HG03025 (cell line): ENCODE measurements around the gene ATAD1.
"Not testable (repeated sequence)": the region's sequence is repeated elsewhere in the genome, so short reads cannot be mapped to it uniquely, and the experiment has no call there.

Experiments
- ATAC-seq: cut with Tn5 transposase; IDR thresholded peaks from one replicate; pipeline ENCODE4 v1.9.1; 2021; ENCODE audit warnings: mild to moderate bottlenecking, moderate library complexity; ENCODE audit not compliant: unreplicated experiment, low FRiP score

Gene ATAD1

DNA sequence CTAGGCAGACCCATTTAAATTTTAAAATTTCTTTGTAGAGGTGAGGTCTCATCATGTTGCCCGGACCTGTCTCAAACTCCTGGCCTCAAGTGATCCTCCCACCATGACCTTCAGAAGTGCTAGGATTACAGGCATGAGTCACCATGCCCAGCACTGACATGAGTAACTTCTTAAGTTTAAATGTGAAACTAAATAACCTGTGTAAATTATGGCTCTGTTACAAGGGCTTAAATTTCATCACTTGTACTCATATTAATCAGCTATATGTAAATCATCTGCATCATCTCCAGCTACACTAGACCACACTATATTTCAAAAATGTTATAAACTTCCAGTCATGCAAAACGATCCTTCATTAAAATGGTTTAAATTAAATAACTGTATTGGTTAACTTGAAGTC is 56.1 kb downstream of the ATAD1 start:
- no peak for ATAC-seq

DNA sequence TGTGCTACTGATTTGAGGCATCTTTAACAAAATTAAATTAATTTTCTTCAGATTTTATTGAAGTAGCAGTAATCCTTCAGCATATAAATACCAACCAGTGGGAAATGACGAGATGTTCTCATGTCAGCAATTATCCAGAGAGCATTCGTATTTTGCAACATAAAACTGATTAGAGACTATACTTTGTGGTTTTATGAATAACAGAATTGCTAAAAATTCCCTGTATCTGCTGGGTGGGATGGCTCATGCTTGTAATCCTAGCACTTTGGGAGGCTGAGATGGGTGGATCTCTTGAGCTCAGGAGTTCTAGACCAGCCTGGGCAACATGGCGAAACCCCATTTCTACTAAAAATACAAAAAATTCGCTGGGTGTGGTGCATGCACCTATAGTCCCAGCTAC is 56.9 kb downstream of the ATAD1 start:
- no peak for ATAC-seq

DNA sequence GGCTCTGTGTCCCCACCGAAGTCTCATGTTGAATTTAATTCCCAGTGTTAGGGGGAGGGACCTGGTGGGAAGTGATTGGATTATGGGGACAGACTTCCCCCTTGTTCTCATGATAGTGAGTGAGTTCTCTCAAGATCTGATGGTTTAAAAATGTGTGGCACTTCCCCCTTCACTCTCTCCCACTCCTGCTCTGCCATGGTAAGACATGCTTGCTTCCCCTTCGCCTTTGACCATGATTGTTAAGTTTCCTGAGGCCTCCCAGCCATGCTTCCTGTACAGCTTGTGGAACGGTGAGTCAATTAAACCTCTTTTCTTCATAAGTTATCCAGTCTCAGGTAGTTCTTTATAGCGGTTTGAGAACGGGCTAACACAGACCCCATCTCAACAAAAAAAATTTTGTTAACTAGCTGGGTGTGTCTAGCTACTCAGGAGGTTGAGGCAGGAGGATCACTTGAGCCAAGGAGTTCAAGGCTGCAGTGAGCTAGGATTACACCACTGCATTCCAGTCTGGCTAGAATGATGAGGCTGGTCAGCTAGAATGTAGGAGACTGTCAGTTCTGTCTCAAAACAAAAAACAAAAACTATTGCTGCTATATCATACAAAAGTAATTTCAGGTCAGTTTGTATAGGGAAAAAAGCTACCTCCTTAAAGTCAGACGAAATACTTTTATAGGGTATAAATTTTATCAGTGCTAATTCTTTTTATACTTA is 57.7 kb downstream of the ATAD1 start:
- ATAC-seq: no peak

DNA sequence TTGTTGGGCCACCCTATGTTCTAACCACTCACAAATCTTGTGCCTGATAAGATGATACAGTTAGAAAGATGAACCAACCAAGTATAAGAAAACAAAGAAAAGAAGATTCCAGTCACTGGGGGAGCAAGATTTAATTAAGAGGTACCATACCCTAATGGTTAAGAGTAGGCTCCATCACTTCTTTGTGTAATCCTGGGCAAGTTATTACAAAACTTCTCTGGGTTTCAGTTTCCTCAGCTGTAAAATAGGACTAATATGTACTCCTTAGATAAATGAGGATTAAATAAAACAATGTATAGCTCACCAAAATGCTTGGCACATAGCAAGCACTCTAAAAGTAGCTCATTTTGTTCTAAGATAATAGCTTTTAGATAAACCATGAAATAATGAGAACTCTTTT is 58.5 kb downstream of the ATAD1 start:
- ATAC-seq: no peak

DNA sequence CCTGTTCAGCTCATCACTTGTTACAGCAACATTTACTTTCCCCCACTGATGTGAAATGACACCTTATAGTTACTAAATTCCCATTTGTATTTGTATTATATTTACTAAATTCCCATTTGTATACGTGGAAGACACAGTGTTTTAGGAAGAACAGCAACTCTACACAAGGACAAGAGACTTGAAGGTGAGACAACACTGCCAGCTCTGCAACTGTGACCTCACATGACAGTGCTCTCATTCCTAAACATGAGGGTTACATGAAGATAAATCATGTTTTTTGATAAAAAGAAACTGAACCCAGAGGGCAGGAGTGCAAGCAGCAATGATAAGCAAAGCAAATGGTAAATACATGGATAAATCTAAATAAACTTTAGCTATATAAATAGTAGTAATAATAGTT is 60.3 kb downstream of the ATAD1 start:
- ATAC-seq: no peak

DNA sequence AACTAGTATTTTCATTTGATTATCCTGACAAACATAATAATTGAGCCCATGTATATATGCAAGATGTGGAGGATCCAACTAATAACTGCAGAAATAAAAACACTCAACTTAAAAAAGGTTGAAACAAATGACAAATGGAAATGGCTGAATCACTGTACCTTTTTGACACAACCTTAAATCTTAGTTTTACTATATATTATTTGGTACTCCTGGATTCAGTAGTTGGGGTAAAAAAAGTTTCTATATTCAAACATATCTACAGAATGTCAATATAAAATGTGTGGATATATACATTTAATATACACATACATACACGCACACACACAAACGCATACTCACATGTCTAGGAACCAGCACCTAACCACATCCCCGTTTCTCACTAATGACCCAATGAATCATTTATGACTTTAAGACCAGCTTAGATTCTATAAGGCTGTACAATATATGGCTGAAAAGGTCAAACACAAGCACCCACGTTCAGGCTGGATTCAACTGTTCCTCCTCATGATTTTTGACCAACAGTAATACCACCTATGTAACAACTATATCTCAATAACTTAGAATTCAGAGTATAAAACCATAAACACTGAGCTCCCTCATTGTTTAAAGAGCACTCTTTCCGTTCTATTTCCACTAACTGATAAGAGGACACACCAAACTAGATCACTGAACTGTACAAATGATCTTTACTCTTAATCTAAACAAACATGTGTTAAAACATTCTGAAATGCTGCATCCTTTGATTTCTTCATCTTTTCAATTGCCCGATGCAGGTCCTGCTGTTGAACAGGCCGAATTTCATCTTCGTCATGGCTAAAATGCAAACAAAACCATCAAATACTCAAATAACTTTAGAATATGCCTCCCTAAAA is 63.8 kb downstream of the ATAD1 start:
- no peak for ATAC-seq

DNA sequence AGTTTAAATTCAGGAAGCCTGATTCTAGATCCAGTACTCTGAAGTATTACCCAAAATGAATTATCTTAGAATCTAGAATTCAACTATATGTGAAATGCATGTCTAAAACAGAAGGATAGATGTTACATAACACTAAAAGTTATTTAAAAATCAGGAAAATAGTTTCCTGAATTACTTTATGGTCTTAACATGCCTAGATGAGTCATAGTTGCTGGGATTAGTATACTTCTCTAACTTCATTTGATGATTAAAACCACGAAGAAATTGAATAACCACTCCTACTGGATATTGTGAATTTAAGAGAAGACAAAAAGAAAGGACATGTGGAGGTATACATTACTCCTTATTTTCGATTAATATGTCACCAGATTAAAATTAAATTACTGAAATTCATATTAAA is 65.5 kb downstream of the ATAD1 start:
- ATAC-seq: no peak

DNA sequence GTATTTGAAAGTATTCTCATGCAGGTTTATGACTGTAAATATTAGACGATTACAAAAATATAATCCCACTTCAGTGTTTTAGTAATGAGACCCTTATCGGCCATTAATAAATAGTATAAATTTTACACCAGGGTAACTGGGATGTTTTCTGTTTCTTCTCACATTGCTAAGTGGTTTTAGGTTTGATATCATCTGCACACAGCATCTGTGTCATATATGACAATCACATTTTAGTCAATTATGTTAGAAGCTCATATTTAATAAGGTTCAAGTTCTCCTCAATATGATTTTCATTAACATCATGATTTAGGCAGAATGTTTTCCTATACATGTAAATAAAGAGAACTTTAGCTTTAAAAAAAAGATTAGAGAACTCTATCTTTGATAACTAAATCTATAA is 66.8 kb downstream of the ATAD1 start:
- ATAC-seq: no peak

DNA sequence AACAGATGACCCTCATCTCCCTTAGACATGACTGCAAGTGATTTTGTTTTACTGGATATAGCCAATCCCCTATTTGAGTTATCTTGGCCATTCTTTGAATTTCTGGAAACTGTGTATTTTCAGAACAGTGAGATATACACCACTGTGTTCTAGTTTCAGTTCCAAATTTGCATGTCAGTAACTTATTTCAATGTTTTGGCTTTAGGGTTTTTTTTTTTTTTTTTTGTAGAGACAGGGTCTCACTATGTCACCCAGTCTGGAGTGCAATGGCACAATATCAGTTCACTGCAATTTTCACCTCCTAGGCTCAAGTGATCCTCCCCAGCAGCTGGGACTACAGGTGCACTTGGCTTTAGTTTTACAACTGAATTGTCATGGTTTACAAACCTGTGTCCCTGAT is 67.2 kb downstream of the ATAD1 start:
- ATAC-seq: no peak

DNA sequence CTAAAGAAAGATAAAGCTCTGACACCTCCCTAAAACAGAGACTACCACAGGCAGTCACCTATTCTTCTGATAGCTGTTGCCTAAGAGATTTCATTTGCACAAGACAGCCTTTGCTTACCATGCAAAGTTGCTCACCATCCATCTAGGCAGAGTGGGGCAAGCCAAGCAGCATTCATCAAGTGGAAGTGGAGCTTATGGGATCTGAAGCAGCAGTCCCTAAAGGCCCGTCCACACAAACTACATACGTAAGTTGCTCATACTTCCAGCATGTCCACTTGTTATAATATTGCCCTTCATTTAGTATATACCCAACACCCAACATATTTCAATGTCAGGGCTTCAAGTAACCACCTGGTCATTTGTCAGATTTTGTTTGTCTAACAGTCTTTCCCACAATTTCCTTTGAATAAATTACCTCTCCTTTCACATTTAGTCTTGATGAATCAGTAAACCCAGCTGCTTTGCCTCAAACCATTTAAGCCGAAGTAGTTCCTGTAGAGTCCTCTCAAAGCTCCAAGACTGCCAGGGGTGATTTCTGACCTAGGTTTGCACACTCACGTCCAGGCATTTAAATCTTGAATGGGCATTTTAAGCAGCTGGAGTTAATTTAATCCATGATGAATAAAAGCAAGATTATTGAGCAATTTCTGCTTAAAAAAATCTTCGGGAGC is 67.9 kb downstream of the ATAD1 start:
- no peak for ATAC-seq

DNA sequence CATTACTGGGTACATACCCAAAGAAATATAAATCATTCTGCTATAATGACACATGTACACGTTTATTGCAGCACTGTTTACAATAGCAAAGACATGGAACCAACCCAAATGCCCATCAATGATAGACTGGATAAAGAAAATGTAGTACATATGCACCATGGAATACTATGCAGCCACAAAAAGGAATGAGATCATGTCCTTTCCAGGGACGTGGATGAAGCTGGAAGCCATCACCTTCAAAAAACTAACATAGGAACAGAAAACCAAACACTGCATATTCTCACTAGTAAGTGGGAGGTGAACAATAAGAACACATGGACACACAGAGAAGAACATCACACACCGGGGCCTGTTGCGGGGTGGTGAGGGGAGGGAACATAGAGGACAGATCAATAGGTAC is 69.8 kb downstream of the ATAD1 start:
- not testable (repeated sequence) for ATAC-seq

DNA sequence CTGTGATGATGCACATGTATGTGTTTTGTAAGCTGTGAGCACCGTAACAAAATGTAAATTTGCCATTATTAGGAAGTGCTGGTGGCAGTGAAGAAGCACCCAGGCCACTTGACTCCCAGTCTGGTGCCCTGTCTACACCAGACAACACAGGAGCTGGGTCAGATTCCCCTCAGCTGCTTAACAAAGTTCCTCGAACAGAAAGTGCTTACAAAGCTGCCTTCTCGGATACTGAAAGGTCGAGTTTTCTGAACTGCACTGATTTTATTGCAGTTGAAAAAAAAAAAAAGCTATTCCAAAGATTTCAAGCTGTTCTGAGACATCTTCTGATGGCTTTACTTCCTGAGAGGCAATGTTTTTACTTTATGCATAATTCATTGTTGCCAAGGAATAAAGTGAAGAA is 71.1 kb downstream of the ATAD1 start:
- no peak for ATAC-seq

DNA sequence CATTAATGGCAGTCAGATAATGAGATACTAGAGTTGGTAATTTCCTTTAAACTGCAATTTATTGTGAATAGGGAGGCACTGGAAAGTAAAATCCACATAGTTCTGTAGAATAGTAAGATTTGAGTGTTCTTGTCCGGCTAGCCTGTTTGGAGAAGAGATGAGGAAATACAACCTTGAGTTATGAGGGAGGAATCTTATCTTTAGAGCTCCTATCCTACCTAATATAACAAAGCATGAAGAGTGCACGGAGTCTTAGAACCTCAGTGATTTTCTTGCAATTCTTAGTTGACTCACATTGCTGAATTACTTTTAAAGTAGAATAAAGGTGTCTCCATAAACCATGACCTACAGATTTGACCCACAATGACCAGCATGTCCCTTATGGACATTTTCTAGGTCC is 73.4 kb downstream of the ATAD1 start:
- ATAC-seq: no peak

DNA sequence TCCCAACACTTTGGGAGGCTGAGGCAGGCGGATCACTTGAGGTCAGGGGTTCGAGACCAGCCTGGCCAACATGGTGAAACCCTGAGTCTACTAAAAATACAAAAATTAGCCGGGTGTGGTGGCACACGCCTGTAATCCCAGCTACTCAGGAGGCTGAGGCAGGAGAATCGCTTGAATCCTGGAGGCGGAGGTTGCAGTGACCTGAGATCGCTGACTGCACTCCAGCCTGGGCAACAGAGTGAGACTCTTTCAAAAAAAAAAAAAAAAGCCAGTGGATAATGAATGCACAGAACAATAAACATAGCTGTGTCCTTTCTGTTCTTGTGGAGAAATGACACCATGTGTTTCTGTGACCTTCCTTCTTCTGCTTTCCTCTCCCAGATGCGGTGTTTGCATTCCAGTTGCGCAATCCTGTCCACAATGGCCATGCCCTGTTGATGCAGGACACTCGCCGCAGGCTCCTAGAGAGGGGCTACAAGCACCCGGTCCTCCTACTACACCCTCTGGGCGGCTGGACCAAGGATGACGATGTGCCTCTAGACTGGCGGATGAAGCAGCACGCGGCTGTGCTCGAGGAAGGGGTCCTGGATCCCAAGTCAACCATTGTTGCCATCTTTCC is 74.9 kb downstream of the ATAD1 start:
- ATAC-seq: not testable (repeated sequence)

DNA sequence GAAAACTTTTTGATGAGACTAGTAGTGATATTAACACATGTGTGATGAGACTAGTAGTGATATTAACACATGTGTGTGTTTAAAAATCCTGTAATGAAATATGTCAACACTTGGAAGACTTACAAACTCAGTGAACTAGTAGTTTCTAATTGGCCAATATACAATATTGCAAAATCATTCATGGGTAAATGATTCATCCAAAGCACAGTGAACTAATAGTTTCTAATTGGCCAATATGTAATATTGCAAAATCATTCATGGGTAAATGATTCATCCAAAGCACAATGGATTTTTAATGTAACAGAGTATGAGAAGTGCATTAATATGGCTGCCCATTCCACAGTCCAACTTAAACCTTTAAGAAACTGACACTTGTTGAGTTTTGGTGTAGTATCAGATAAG is 77.8 kb downstream of the ATAD1 start:
- ATAC-seq: no peak

DNA sequence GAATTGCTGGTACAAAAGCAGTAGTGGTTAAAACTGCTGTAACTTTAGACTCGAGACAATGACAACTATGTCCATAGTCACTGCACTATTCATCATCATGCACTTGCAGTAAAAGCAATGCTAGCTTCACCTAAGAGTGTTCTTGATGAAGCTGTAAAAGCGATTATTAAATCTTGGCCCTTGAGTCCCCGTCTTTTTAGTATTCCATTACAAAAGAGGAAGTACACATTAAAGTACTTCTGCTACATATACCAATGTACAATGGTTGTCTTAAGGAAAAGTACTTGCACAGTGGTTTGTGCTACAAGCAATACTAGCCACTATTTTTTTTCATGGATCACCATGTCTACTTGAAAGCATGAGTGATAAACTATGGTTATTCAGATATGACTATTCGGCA is 78.3 kb downstream of the ATAD1 start:
- no peak for ATAC-seq

DNA sequence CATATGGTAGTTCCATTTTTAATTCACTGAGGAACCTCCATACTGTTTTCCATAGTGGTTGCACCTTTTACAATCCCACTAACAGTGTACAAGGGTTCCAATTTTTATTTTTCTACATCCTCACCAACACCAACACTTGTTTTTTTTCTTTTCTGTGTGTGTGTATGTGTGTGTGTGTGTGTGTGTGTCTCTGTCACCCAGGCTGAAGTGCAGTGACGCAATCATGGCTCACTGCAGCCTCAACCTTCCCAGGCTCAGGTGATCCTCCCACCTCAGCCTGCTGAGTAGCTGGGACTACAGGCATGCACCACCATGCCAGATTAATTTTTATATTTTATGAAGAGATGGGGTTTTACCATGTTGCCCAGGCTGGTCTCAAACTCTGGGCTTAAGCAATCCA is 79.8 kb downstream of the ATAD1 start:
- not testable (repeated sequence) for ATAC-seq

DNA sequence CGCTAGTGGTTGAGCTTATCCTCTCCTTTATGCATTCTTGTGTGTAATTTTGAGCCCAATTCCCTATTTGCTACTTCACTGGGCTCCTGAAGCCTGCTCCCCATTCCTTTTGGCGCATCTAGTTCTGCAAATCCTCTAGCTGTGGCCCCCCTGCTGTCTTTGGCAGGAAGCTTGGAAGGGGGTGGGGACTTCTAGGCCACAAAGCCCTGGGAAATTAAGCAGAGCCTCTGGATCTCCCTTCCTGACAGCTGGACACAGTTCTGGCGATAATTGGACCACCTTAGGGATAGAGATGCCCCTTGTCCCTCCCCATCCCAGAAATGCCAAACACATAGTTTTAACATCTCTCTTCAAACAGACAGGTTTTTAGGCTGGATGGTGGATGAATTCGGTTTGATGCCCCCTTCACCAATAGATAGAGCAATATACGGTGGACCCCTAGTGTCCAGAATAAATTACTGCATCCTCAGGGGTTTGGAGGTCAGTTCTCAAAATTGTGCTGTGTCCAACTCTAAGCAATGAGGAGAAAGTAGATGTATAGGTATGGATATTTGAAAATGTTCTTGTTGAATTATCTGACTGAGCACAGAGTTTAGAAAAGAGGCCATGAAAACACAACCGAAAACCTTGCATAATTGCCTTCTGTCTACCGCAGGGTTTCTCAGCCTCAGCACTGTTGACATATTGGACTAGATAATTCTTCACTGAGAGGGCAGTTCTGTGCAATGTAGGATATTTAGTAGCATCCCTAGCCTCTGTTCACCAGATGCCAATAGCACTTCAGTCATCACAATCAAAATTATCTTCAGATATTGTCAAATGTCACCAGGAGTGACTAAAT is 82.8 kb downstream of the ATAD1 start:
- no peak for ATAC-seq

DNA sequence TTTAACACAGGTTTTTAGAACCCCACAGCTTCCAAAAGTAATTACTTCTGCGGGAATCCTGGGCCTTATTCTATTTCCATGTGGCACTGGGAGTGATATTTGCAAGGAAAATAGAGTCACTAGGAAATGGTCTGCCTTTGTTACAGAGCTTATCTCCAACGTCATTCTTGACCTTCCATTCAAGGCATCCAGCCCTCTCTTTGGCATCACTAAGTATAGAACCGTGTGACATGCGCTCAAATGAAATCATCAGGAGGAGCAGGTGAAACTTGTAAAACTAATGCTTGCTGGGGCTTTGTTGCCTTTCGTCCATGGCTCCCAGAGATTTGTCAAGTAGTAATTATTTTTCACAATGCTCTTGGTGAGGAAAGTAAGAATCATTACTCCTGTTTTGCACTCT is 84.9 kb downstream of the ATAD1 start:
- no peak for ATAC-seq

DNA sequence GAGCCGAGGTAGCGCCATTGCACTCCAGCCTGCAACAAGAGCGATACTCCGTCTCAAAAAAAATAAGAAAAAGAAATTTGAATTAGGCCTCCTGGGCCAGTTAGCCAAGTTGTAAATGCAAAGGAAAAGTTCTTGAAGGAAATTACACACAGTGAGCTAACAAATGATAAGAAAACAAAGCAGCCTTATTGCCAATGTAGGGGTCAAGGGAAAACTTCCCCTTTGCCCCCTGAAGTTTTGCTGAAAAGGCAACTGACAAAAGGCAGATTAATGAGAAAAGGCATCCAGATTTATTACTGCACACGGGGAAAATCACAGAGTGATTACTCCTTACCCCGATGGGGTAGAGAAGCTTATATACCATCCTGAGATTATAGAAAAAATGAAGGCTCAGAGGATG is 88.1 kb downstream of the ATAD1 start:
- ATAC-seq: no peak
